KOPT-K1 (cell line): ENCODE measurements around the gene PPIAL4G.
"Not testable (repeated sequence)": the region's sequence is repeated elsewhere in the genome, so short reads cannot be mapped to it uniquely, and the experiment has no call there.

Experiments
- H3K27ac ChIP-seq: fragments of 200-600 bp; sonication (generic); 2 replicates; pipeline ENCODE4 v1.5.1; 2016; ENCODE audit warnings: antibody characterized with exemption, mild to moderate bottlenecking, low read depth, low read length; ENCODE audit not compliant: poor library complexity, severe bottlenecking
- H3K36me3 ChIP-seq: fragments of 200-600 bp; sonication (generic); 2 replicates; pipeline ENCODE4 v1.5.1; 2017; ENCODE audit warnings: antibody characterized with exemption, mild to moderate bottlenecking, low read length, moderate library complexity; ENCODE audit not compliant: insufficient read depth
- H3K9me3 ChIP-seq: fragments of 200-600 bp; sonication (generic); 2 replicates; pipeline ENCODE4 v1.5.1; 2017; ENCODE audit warnings: antibody characterized with exemption, low read length, mild to moderate bottlenecking; ENCODE audit not compliant: insufficient read depth, poor library complexity, severe bottlenecking

PPIAL4G gene

GRCh38 chr1:148452845-148453244 is 30.3 kb downstream of the PPIAL4G start:
- H3K36me3 ChIP-seq, H3K9me3 ChIP-seq: not testable (repeated sequence)

GRCh38 chr1:148439654-148440325 is 43.3 kb downstream of the PPIAL4G start:
- H3K9me3 ChIP-seq, H3K27ac ChIP-seq, H3K36me3 ChIP-seq: not testable (repeated sequence)

More at GRCh38 chr1:148452845-148453244, 30.3 kb downstream of the PPIAL4G start:
- H3K27ac ChIP-seq, result not testable (repeated sequence)

- no peak overlapping the region for H3K27ac ChIP-seq
- no peaks in the 10 kb centered on the region for H3K36me3 ChIP-seq
- no peaks in the 10 kb centered on the region for H3K9me3 ChIP-seq
Observed at GRCh38 chr1:148435406-148435805, 47.7 kb downstream of the PPIAL4G start.

GRCh38 chr1:148434832-148435231 is 48.3 kb downstream of the PPIAL4G start:
- H3K9me3 ChIP-seq, result no peaks in the 10 kb centered on the region
- no peaks in the 10 kb centered on the region for H3K36me3 ChIP-seq
- H3K27ac ChIP-seq, result no peak overlapping the region

GRCh38 chr1:148432916-148433317 is 50.2 kb downstream of the PPIAL4G start:
- not testable (repeated sequence) for H3K9me3 ChIP-seq, H3K36me3 ChIP-seq, H3K27ac ChIP-seq
